H9 (cell line): ENCODE measurements around the gene CEP250. TPM values are rescaled to one million over a fixed set of nuclear protein-coding genes. Genes with fewer than 3 reads are reported as not detected.

Source experiments
- DNase-seq: peaks from one replicate; pipeline ENCODE4 v3.0.0-alpha.2; 2017
- H2AFZ ChIP-seq: one replicate; pipeline ENCODE4 v1.6.1; 2013; ENCODE audit warnings: mild to moderate bottlenecking, low read length, control low read depth, moderate library complexity
- H2AK5ac ChIP-seq: 2 replicates; pipeline ENCODE4 v1.6.1; 2013; ENCODE audit warnings: low read length, control low read depth, mixed read lengths; ENCODE audit not compliant: insufficient read length
- H2BK120ac ChIP-seq: one replicate; pipeline ENCODE4 v1.6.1; 2013; ENCODE audit warnings: low read depth, mild to moderate bottlenecking, low read length, control low read depth, inconsistent platforms; ENCODE audit not compliant: poor library complexity, severe bottlenecking
- H2BK12ac ChIP-seq: 2 replicates; pipeline ENCODE4 v1.6.1; 2013; ENCODE audit warnings: low read length, control low read depth, mixed read lengths, low read depth; ENCODE audit not compliant: insufficient read length
- H2BK15ac ChIP-seq: 2 replicates; pipeline ENCODE4 v1.6.1; 2013; ENCODE audit warnings: low read depth, low read length, control low read depth
- H2BK20ac ChIP-seq: one replicate; pipeline ENCODE4 v1.6.1; 2013; ENCODE audit warnings: low read depth, mild to moderate bottlenecking, low read length, control low read depth, inconsistent platforms; ENCODE audit not compliant: poor library complexity, severe bottlenecking
- H2BK5ac ChIP-seq: 2 replicates; pipeline ENCODE4 v1.6.1; 2013; ENCODE audit warnings: low read length, control low read depth, mixed read lengths; ENCODE audit not compliant: insufficient read length
- H3K14ac ChIP-seq: 2 replicates; pipeline ENCODE4 v1.6.1; 2013; ENCODE audit warnings: low read length, control low read depth; ENCODE audit not compliant: insufficient read depth
- H3K18ac ChIP-seq: 2 replicates; pipeline ENCODE4 v1.6.1; 2013; ENCODE audit warnings: low read depth, mild to moderate bottlenecking, mixed read lengths, low read length, control low read depth; ENCODE audit not compliant: insufficient read length
- H3K23ac ChIP-seq: 2 replicates; pipeline ENCODE4 v1.6.1; 2013; ENCODE audit warnings: low read length, control low read depth, mixed read lengths, low read depth; ENCODE audit not compliant: insufficient read length
- H3K23me2 ChIP-seq: 2 replicates; pipeline ENCODE4 v1.6.1; 2013; ENCODE audit warnings: low read depth, mild to moderate bottlenecking, mixed read lengths, low read length, control low read depth; ENCODE audit not compliant: insufficient read length, poor library complexity, severe bottlenecking
- H3K27ac ChIP-seq: 2 replicates; pipeline ENCODE4 v1.5.1; 2013; ENCODE audit warnings: low read length, control low read depth, mixed read lengths, low read depth; ENCODE audit not compliant: insufficient read length
- H3K27me3 ChIP-seq: 2 replicates; pipeline ENCODE4 v1.6.1; 2013; ENCODE audit warnings: low read length, control low read depth, inconsistent platforms; ENCODE audit not compliant: insufficient read depth
- H3K4ac ChIP-seq: 2 replicates; pipeline ENCODE4 v1.6.1; 2013; ENCODE audit warnings: low read depth, mild to moderate bottlenecking, control low read depth, inconsistent platforms, low read length, moderate library complexity
- H3K4me1 ChIP-seq: 2 replicates; pipeline ENCODE4 v1.6.1; 2013; ENCODE audit warnings: low read length, control low read depth, inconsistent platforms; ENCODE audit not compliant: insufficient read depth
- H3K4me2 ChIP-seq: 2 replicates; pipeline ENCODE4 v1.6.1; 2013; ENCODE audit warnings: low read length, control low read depth, mixed read lengths; ENCODE audit not compliant: insufficient read length, insufficient read depth
- H3K56ac ChIP-seq: 2 replicates; pipeline ENCODE4 v1.6.1; 2013; ENCODE audit warnings: low read depth, mild to moderate bottlenecking, mixed read lengths, low read length, control low read depth; ENCODE audit not compliant: insufficient read length
- H3K79me1 ChIP-seq: 2 replicates; pipeline ENCODE4 v1.6.1; 2013; ENCODE audit warnings: low read depth, mild to moderate bottlenecking, moderate library complexity, low read length, control low read depth, inconsistent platforms; ENCODE audit not compliant: insufficient read depth, poor library complexity, severe bottlenecking
- H3K79me2 ChIP-seq: 2 replicates; pipeline ENCODE4 v1.6.1; 2013; ENCODE audit warnings: low read length, control low read depth, inconsistent platforms; ENCODE audit not compliant: insufficient read depth
- H3K9ac ChIP-seq: 2 replicates; pipeline ENCODE4 v1.6.1; 2013; ENCODE audit warnings: low read length, control low read depth, mixed read lengths; ENCODE audit not compliant: insufficient read length; ENCODE audit errors: extremely low read depth
- H3K9me3 ChIP-seq: one replicate; pipeline ENCODE4 v1.6.1; 2013; ENCODE audit warnings: low read depth, low read length, inconsistent platforms; ENCODE audit not compliant: control insufficient read depth
- H3T11ph ChIP-seq: one replicate; pipeline ENCODE4 v1.6.1; 2013; ENCODE audit warnings: mild to moderate bottlenecking, low read length, control low read depth, inconsistent platforms
- H4K20me1 ChIP-seq: one replicate; pipeline ENCODE4 v1.6.1; 2013; ENCODE audit not compliant: control insufficient read depth, insufficient read length, insufficient read depth
- H4K5ac ChIP-seq: 2 replicates; pipeline ENCODE4 v1.6.1; 2013; ENCODE audit warnings: low read depth, mild to moderate bottlenecking, mixed read lengths, low read length, control low read depth; ENCODE audit not compliant: insufficient read length
- H4K8ac ChIP-seq: replicated peaks from 2 replicates; pipeline ENCODE4 v1.6.1; 2013; ENCODE audit warnings: low read length, control low read depth, mixed read lengths, low read depth; ENCODE audit not compliant: insufficient read length
- H4K91ac ChIP-seq: 2 replicates; pipeline ENCODE4 v1.6.1; 2013; ENCODE audit warnings: low read depth, mild to moderate bottlenecking, moderate library complexity, mixed read lengths, low read length, control low read depth; ENCODE audit not compliant: insufficient read length
- H3K27ac Mint-ChIP-seq, 3 experiments: 2 replicates in 2 of 3; 3 replicates in 1 of 3; pipeline ENCODE4 v1.8.0; 2020 to 2021; ENCODE audit warnings: mixed read lengths in 3 of 3, mild to moderate bottlenecking in 1 of 3, moderate library complexity in 1 of 3
- H3K27me3 Mint-ChIP-seq: 2 replicates; pipeline ENCODE4 v1.8.0; 2021; ENCODE audit warnings: low read depth, mild to moderate bottlenecking, moderate library complexity, mixed read lengths
- H3K36me3 Mint-ChIP-seq, 3 experiments: 2 replicates in 2 of 3; 3 replicates in 1 of 3; pipeline ENCODE4 v1.8.0; 2020 to 2021; ENCODE audit warnings: low read depth in 3 of 3, mixed read lengths in 3 of 3; ENCODE audit not compliant: insufficient read depth in 1 of 3
- H3K4me1 Mint-ChIP-seq, 2 experiments: 2 replicates each; pipeline ENCODE4 v1.8.0; 2020; ENCODE audit warnings: mixed read lengths in 2 of 2
- H3K4me3 Mint-ChIP-seq, 2 experiments: 2 replicates in 1 of 2; 3 replicates in 1 of 2; pipeline ENCODE4 v1.8.0; 2020 to 2021; ENCODE audit warnings: mild to moderate bottlenecking in 2 of 2, mixed read lengths in 2 of 2, moderate library complexity in 1 of 2
- H3K9me3 Mint-ChIP-seq, 2 experiments: 2 replicates in 1 of 2; 3 replicates in 1 of 2; pipeline ENCODE4 v1.8.0; 2020; ENCODE audit warnings: mild to moderate bottlenecking in 2 of 2, mixed read lengths in 2 of 2, moderate library complexity in 1 of 2
- CTCF ChIP-seq: fragments of 200-600 bp; sonication (generic); conservative IDR thresholded peaks from 3 replicates; pipeline ENCODE4 v1.8.0; 2021; ENCODE audit warnings: antibody characterized with exemption, mild to moderate bottlenecking
- WGBS: extraction: QIAGEN DNeasy Blood & Tissue Kit; methylation state at CpG from one replicate; pipeline ENCODE4 v1.1.7; 2013; ENCODE audit warnings: missing lambda C conversion rate, low lambda C conversion rate, mixed read lengths; ENCODE audit not compliant: insufficient read length; ENCODE audit errors: extremely low coverage; 5-methylcytosine and 5-hydroxymethylcytosine counted together
- total RNA-seq: library from RNA; stranded (reverse); gene quantifications from 2 replicates; pipeline ENCODE4 v1.2.1, GENCODE V29; 2021

Gene CEP250
- total RNA-seq, 1 experiment from 2014 or later: 29.8 TPM

- Histone ChIP-seq H3K56ac (no peak within 1 kb of the TSS), H3K27ac (no peak within 1 kb of the TSS), H2BK120ac (no peak within 1 kb of the TSS), H2BK5ac (no peak within 1 kb of the TSS), H3K9ac (peak within 1 kb of the TSS; percentile 67), H4K8ac (no peak within 1 kb of the TSS), H3K79me2 (no peaks in the 10 kb centered on the region), H4K91ac (no peak within 1 kb of the TSS), H3K4me2 (peak within 1 kb of the TSS; percentile 86), H3K79me1 (no peaks in the 10 kb centered on the region), H2AFZ (no peak within 1 kb of the TSS), H3K14ac (peak within 1 kb of the TSS; percentile 86), H3K23me2 (peaks cover 10% of the 10 kb centered on the region), H3K18ac (peak within 1 kb of the TSS; percentile 80), H3T11ph (no peak within 1 kb of the TSS), H3K23ac (no peak within 1 kb of the TSS), H3K4me1 (peaks cover 2% of the 10 kb centered on the region; the same call in 1 of the 2 replicates), H2BK15ac (no peak within 1 kb of the TSS), H3K9me3 (no peaks in the 10 kb centered on the region), H3K27me3 (no peaks in the 10 kb centered on the region), H4K5ac (no peak within 1 kb of the TSS), H2BK20ac (no peak within 1 kb of the TSS), H2BK12ac (no peak within 1 kb of the TSS), H2AK5ac (no peak within 1 kb of the TSS), H3K4ac (no peak within 1 kb of the TSS), H4K20me1 (no peaks in the 10 kb centered on the region)
- H3K4me3 Mint-ChIP-seq: peak within 1 kb of the TSS; percentile 89 to 90
- no peaks in the 10 kb centered on the region for H3K9me3 Mint-ChIP-seq
- peak; percentile 99 for DNase-seq
- peaks cover 7 to 16% (median 15%) of the 10 kb centered on the region in 3 experiments; a peak in 6 of 7 replicates for H3K36me3 Mint-ChIP-seq
- no CpG with 5 or more reads among the region's 57 CpGs for WGBS
- H3K27ac Mint-ChIP-seq: peak within 1 kb of the TSS; percentile 75 to 97 (median 93)
- peak; percentile 31; the same call in 1 of the 3 replicates for TF ChIP-seq CTCF
- no peaks in the 10 kb centered on the region for H3K27me3 Mint-ChIP-seq
- H3K4me1 Mint-ChIP-seq: peaks cover 15 to 20% of the 10 kb centered on the region in 2 experiments
Observed at GRCh38 chr20:35541783-35542662, 86.6 kb downstream of the CEP250 start, which contains the start of gene ERGIC3. TSS of gene ERGIC3 (plus strand) at chr20:35542078. CDS start at chr20:35542098, 20 bp downstream.
